HG02840 (cell line): ENCODE data around the gene INTS6L.
"Not testable (repeated sequence)": the region's sequence is repeated elsewhere in the genome, so short reads cannot be mapped to it uniquely, and the experiment has no call there.

Experiments used
- ATAC-seq: cut with Tn5 transposase; IDR thresholded peaks from one replicate; pipeline ENCODE4 v1.9.1; 2021; ENCODE audit warnings: mild to moderate bottlenecking, moderate library complexity, moderate number of reproducible peaks; ENCODE audit not compliant: unreplicated experiment, low FRiP score

INTS6L gene

DNA sequence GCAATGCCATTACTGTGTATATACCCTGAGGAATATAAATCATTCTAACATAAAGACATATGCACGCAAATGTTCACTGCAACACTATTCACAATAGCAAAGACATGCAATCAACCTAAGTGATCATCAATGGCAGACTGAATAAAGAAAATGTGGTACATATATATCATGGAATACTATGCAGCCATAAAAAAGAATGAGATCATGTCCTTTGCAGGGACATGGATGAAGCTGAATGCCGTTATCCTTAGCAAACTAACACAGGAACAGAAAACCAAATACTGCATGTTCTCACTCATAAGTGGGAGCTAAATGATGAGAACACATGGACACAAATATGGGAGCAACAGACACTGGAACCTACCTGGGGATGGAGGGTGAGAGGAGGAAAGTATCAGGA, 73.6 kb downstream of the INTS6L start:
- not testable (repeated sequence) for ATAC-seq

DNA sequence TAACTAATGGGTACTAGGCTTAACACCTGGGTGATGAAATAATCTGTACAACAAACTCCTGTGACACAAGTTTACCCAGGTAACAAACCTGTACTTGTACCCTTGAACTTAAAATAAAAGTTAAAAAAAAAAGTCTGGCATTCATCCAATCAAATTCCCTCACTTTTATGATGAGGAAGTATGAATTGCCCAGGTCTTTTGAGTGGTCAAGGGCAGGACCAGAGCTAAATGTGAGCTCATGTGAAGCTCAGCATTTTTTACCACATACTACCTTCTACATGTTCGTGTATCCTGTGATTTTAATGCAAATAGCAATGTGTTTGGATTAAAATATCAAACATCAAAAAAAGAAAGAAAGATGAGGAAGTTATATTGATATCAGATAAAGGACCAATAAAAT, 74.0 kb downstream of the INTS6L start:
- ATAC-seq = not testable (repeated sequence)

DNA sequence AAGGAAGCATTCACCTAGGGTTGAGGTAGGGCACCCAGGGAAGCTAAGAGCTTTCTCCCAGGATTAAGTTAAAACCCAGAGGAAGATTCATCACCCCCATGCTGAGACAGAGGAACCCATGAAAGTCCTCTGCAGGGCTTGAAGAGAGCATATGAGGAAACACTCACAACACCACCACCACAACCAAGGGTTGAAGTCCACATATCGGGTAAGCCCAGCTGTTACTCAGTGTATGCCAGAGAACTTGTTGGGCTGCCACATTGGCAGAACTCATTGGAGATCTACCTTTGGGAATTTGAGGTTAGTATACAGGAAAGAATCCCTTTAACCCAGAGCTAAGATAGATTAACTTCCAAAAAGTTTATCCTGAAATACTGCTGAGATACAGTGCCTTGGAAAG, 75.1 kb downstream of the INTS6L start:
- no peak for ATAC-seq

- ATAC-seq = no peak
Observed at GRCh38 chrX:135596495-135596894, 76.0 kb downstream of the INTS6L start.

DNA sequence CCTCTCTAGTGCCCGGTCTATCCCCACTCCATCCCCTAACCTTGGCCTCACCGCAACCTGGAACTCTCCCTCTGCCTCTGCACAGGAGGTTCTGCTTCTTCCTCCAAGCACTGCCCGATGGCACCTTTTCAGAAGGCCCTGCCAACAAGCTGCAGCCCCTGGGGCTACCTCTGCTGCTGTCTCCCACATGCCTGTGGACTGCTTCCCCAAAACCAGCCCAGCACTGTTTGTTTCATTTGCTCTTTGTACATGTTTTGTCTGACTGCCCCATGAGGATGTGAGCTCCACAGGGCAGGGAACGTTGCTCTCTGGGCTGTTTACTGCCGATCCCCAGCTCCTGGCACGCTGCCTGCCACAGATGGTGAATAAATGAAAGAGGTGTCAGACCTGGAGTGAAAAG, 85.4 kb downstream of the INTS6L start:
- no peak for ATAC-seq

DNA sequence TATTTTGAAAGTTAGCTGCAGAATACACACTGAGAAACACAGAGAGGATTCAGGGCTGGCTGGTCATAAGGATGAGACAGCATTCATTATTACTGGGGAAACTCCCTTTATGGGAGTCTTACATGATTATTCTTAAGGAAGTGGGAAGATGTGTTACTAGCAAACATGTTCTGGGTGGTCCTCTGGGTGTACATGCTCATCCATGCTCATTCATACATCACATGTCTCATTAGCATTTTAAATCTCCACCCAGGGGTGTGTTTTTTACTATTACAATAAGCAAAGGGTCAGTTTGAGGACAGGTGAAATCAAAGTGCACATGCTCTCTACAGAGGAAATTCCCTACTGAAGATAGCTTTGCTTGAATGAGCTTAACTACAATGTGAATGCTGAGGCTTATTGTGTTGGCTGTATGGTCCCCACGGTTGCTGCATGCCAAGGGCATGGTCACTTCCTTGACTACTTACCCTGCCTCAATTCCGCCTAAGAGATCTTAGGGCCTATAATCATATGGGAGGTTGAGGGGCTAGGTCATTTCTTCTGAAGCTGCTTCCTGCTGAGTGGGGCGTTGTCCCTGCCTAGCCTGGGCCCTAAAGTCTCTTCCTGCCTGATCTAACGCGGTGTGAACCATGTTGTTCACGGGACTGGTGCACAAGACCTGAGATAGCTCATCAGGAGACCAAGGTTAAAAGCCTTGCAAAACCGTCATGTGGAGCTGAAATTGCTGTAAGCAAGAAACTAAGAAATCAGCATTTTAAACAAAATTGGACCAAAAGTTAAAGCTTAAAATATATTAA, 104.1 kb downstream of the INTS6L start:
- not testable (repeated sequence) for ATAC-seq

DNA sequence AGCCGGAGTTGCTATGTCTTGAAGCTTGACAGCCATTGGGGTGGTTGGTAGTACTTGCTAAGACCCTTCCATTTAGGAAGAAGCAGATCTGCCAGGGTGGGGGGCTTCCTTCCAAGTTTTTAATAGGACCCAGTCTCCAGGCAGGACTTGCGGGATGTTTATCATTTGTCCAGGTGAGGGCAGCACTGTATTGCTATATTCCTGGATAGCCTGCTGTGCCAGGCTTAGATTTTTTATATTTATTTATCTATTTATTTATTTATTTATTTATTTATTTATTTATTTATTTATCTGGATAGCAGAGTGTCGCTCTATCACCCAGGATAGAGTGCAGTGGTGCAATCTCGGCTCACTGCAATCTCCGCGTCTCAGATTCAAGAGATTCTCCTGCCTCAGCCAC, 105.5 kb downstream of the INTS6L start:
- ATAC-seq = no peak

- ATAC-seq = no peak
Observed at GRCh38 chrX:135629342-135629741, 108.9 kb downstream of the INTS6L start.
